G401 (cell line): Measurements from ENCODE around the gene APOA4. TPM values are rescaled to one million over a fixed set of nuclear protein-coding genes. Genes with fewer than 3 reads are reported as not detected.
A peak's percentile ranks its signal among the peaks of the same experiment; 100 is the strongest.

Experiments
- DNase-seq: peaks from one replicate; pipeline ENCODE4 v3.0.0-alpha.2; 2015; ENCODE audit warnings: low spot score
- in situ Hi-C: cut with HindIII; loops from 2 replicates; pipeline ENCODE4 v1.10.0; 2016; ENCODE audit warnings: low sequenced_read_pairs, mixed read lengths
- total RNA-seq: library from RNA; depleted of rRNA; stranded (reverse); fragments of >200 nt; shearing (Covaris generic); gene quantifications from 2 replicates; pipeline ENCODE4 v1.2.3, GENCODE V29; 2014; rRNA removed

Gene APOA4
- not detected in 2 replicates for total RNA-seq

DNA sequence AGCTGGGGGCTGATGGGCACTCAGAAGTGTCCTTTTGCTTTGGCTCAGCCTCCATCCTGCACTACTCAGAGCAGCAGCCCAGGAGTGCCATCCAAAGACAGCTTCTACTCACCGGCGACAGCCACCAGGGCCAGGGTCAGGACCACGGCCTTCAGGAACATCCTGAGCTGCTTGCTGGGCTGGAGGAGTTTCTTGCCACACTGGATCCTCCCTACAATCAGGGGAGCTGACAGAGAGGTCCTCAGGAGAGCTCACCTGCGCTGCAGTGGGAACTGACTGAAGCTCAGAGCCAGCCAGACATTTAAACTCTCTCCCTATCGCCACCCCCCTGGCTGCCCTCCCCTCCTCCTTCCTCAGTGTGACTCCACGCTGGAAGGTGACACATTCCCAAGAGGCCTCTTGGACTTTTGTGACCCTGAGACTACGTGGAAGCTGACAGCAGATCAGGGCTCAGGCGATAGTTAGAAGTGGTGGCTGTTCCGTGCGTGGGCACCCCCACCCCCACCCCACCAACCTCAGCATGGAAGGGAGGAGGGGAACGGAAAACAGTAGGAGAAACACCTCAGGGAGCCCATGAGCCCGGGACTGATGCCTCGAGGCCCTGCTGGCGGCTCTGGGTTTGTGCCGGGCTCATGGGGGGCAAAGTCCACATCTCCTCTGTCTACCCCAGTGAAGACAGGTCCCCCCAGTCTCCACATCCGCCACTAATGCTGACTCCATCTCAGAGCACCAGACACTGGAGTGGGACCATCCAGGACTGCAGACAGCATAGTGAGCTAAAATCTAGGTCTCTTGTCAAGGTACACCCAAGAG, at the start of gene APOA4:
Gene APOA4, minus strand, starts transcription at position 274 of the 813 bp plus-strand sequence. Its CDS starts 113 bp downstream, at position 161.
- in situ Hi-C loops = no loop called here
- DNase-seq = no peak

DNA sequence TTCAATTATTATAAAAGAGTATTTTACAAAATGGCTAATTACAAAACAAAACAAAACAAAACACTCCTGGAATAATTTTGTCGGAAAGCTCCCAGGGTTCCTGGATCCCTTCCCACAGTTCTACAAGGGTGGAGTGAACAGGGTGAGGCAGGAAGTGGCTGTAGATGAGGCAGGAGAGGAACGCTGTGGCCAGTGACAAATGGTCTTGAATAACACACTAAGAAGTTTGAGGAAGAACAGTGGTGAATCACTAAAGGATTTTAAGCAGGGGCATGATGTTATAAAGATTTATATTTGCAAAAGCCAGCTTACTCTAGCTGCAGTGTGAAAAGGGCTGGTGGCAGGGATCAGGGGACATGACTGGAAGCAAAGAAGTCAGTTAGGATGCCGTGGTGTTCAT, 48.1 kb upstream of the APOA4 start:
- in situ Hi-C loops = no loop called here

DNA sequence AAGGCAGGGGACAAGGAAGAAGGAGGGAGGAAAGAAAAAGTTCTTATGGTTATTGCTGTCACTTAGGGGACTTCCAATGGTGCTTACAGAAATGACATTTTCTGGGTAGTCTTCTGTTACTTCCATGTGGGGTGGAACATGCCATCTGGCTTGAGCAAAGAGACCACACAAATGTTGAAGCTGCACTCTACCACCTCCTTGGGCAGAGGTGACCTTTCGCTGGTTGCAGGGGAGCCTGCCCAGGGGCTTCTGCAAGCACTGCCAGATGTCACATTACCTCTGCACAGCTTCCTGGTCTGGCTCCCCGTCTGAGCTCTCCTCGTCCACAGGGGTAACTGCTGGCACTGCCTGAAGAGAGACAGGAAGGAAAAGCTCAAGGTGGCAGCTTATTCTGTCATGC, 47.0 kb upstream of the APOA4 start:
- in situ Hi-C loops = no loop called here

More for the DNA sequence above, 48.1 kb upstream of the APOA4 start:
- no peak for DNase-seq

DNA sequence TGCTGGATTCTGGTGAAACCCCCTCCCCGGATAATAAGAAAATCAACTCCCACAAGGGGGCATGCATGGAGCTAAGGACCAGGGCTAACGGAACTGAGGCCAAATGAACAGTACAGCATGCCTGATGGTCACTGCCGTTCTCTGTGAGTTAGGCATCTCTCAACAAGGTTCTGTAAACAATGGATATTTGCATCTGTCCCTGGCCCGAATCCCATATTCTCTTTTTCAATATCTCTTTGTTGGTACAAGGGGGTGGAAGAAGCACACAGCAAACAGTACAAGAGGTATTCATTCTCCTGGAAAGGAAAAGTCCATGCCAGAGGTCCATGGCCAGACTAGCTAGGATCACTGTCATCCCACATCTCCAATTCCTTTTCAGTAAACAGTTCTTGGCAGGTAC, 46.5 kb upstream of the APOA4 start:
- in situ Hi-C loops = no loop called here
- no peak for DNase-seq

More for the DNA sequence above, 47.0 kb upstream of the APOA4 start:
- DNase-seq = no peak

DNA sequence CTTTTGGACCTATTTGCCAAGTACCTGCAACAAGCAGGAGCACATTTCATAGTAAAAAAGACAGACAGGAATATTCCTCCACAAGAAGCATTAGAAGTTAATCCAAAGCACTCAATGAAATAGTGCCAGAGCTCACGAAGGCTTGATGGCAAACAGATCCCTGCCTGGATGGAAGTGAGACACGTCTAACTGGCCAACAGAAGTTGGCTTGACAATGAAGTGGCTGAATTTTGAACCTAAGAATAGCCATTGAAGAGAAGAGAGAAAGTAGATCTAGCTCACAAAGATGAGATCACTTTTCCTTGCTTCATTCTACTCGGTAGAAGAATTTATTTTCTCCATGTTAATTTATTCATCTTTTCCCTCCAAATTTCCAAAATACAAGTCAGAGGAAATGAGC, 45.0 kb upstream of the APOA4 start:
- in situ Hi-C loops = no loop called here
- no peak for DNase-seq

DNA sequence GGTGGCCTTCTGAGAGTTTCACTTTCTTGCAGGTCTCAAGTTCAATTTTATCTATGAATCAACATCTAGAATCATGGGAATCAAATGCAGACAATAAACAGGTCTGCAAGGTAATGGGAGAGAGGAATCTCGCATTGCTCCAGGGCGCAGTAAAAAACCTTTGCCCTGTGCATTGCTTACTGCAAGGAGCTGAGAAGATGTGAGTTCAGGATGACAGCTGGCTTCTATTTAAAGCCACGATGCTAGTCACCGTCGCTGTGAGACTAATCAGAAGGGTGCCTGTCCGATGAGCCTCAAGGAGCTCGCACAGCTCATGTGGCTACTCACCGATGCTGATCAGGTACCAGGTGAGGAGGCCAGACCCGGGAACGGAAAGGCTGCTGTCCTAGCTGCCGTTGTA, 44.5 kb upstream of the APOA4 start:
- in situ Hi-C loops = no loop called here
- no peak for DNase-seq

DNA sequence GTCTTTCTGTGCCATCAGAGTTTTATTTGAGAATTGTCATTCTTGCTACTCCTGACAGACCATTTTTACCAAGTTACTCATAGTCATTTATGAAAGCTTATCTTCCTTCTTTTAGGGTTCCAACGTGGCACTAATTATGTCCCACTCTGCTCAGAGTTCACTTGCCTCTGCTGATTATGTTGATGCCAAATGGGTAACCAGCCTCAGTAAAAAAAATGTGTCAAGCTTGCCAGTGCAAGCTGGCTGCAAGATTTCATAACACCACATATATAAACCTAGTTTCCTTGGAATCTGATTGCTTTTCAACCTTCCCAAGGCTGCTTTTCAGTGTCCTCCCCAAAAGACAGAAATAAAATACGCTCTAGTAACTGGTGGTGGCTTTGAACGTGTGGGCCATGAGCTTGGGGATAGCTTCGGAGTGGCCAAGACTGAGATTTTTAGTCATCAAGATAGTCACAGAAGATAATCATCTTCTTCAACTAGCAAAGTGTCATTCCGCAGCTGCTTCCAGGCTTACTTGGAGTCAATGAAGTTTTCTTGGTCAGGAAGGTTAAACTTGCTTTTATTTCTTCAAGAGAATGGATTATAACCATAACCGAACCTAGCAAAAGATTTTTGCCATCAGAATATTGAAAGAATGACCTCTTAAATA, 43.8 kb upstream of the APOA4 start:
- in situ Hi-C loops = no loop called here
- DNase-seq = no peak

DNA sequence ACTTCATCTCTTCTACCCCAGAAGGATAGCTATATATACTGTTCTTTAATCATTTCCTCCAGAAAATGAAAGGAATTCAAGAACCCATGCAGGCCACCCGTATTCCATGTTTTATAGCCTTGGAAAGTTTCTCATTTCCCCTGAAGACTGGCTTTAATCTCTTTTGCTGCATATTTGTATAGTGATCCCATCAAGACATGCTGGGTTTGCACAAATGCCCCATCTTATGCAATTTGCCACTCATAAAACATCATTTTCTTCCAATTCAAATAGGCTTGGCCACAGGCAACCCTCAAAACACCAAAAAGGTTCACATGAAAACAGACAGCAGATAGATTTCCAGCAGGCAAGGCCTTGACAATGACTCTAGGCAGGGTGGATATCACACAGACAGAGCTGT, 42.6 kb upstream of the APOA4 start:
- in situ Hi-C loops = no loop called here
- no peak for DNase-seq

DNA sequence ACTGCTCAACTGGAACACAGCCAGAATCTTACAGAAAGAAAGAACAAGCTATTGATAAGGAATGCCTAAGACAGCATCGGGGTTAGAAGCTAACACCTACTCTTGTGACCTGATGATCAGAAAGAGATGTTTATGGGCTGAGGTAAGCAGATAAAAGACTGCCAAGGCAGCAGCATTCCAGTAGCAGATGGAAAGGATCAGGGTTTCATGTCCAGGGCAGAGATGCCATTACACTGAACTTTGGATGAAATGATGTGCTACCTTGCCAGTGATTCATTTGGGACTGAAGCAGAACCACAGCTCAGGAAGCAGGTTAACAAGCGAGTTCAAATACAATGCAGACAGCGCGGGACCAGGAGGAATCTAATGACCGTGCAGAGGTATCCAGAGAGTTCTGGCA, 41.4 kb upstream of the APOA4 start:
- DNase-seq = no peak
- in situ Hi-C loops = no loop called here

DNA sequence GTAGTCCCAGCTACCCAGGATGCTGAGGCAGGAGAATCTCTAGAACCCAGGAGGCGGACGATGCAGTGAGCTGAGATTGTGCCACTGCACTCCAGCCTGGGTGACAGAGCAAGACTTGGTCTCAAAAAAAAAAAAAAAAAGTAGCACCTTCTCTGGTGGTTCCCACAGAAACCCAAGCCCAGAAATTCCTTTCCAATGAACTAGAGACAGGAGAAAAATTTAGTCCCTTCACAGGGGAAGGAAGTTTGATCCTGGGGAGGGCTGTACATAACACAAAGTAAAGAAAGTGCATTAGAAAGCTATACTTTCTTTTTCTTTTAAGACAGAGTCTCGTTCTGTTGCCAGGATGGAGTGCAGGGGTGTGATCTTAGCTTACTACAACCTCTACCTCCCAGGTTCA, 39.8 kb upstream of the APOA4 start:
- no peak for DNase-seq
- in situ Hi-C loops = no loop called here

DNA sequence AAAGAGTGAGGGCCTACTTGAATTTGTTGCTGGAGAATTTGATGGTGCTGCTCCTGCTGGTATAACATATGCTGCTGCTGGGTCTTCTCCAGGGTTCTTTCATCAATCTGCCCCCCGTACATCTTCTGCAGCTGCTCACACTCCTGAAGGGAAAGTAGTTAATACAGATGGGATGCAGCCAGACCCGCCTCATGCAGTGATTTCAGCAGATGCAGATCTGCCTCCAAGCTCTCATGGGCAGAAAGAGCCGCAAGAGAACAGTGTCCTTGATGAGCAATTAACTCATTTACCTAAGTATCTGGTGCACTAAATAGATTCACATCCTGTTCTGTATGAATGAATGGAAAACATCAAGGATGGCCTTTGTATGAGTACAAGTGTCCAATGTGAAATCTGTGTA, 39.1 kb upstream of the APOA4 start:
- in situ Hi-C loops = no loop called here
- DNase-seq = peak; percentile 54

DNA sequence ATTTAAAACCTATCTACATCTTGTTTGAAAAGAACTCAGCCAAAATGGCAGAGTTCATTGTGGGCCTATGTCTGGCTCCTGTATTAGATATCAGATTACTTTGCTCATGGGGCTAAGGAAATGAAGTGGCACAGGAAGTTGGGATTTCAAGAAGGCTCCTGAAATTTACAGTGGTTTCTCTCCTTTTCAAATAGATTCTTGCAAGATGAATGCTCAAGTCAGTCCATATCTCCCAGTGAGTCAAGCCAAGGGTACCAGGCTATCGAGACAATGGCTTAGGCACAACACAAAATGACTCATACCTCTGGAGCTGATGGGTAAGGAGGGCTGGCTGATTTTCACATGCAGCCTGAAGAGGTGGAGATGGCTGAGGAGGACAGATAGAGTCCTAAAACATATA, 38.4 kb upstream of the APOA4 start:
- no peak for DNase-seq
- in situ Hi-C loops = no loop called here

DNA sequence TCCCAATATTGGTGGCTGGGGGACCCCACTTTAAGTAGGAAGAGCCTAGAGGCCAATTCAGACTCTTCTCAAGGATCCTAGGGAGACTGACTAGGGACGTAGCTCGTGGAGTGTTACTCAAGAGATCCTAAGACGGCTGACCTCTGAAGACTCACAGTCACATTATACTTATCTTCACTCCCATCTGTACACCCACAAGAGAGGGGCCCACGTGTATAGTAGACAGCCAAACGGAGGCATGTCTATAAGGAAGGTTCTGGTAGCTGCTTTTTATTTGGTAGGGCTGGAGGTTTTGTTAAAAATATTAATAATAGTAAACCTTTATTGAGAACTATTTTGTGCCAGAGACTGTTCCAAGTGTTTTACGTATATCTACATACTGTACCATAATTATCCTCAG, 37.2 kb upstream of the APOA4 start:
- DNase-seq = no peak
- in situ Hi-C loops = no loop called here

DNA sequence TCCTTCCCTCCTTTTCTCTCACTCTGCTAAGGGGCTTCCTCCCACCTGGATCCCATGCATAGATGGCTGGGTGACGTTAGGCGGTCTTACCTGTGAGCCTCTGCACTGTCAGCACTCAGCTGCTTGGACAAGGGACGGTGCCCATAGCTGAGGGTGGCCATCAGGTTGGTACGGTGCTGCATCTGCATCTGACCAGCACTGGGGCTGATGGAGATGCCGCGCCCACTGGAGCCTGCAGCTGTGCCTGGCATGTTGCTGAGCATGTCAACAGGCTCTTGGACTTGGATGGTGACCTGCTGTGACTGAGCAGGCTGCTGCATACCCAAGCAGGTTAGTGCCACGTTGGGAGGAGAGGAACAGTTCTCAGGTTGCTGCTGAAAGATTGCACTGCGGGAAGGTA, 36.1 kb upstream of the APOA4 start:
- in situ Hi-C loops = no loop called here
- DNase-seq = no peak

DNA sequence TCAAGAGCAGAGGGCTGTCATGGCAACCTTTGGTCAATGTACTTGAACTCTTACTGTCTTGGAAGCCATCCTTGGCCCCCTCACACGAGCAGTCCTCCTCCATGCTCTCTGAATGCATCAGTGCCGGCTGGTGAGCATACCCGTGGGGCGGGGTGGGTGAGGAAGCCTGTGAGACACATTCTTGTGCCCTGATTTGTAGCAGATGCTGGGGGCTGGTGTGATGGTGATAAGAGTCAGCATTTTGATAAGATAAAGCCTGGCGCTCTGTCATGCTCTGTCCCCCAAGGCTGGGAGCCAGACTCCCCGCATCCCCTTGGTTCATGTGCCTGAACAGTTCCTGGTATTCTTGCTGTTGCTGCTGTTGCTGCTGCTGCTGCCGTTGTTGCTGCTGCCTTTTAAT, 34.8 kb upstream of the APOA4 start:
- no peak for DNase-seq
- in situ Hi-C loops = no loop called here

DNA sequence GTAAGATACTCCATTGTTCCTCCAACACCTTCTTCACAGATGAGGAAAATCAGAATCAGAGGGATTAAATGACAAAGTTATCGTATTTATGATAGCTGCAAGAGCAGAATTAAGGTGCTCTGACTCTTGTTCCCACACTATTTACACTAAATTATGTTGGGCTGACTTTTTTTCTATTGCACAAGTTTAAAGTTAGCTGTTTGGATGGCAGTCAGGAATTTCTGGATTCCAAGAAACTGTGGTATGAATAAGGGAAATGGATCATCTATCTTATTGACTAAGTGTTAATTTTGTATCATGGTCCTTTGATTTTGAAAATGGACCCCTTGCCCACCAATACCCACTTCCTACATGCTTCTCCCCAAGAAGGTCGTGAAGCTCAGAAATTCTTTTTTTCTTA, 34.2 kb upstream of the APOA4 start:
- DNase-seq = no peak
- in situ Hi-C loops = no loop called here

DNA sequence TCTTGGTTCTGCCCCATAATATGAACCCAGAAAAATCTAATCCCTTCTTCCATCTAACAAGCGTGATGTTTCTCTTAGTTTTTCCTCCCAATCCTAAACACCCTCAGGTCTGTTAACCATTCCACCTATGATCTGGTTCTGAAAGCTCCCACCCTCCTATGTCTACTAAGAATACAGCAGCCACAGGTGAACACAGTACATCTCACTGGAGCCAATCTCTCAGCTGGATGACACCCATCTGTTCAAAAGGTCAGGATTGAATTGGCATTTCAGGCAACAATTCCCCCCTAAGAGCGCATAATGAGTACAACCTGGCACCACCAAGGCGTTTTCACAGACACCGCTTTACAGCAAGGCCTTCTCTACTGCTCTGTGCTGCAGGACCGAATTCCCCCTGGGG, 33.3 kb upstream of the APOA4 start:
- in situ Hi-C loops = no loop called here
- no peak for DNase-seq

DNA sequence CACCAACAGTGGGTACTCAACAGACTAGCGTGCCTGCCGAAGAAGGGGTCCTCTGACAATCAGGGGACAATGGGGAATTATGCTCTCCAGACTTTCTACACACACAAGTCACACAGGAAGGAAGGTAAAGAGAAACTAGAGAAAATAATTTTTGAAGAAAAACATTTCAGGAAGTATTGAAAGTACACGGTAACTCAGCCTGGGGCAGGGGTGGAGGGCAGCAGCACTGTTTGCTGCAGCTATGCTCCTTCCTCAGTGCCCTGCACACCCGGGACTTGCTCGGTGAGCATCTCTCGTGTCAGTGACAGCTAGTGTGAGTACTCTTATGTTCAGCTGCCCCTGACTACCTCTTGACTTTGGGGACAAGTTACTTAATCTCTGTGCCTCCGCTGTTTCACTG, 32.3 kb upstream of the APOA4 start:
- in situ Hi-C loops = no loop called here

DNA sequence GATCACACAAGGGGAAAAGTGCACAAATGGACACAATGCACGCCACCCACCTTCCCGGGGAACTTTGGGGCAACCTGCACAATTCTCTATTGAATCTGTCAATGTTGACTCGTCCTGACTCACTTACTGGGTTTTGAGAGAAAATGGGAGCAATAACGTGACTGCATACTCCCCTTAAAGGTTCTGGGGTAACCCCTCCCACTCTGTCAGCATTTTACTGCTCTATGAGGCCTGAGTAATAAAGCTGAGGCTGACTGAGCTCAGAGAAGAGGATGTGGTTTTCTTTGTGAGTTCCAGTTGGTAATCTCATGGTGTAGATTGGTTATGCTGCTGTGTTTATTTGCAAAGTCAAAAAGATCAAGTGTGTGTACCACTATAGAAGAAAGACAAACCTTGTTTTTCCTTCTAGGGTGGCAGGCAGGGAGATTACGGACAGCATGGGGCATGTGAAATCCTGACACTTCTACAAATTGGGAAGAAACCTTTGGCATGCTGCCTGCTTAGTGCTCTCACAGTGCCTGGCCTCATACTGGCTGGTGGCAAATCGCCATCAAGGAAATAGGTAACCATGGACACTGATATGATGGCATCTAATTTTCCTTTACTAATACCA, 30.5 kb upstream of the APOA4 start:
- DNase-seq = peak; percentile 70
- in situ Hi-C loops = no loop called here

More for the DNA sequence above, 32.3 kb upstream of the APOA4 start:
- no peak for DNase-seq

DNA sequence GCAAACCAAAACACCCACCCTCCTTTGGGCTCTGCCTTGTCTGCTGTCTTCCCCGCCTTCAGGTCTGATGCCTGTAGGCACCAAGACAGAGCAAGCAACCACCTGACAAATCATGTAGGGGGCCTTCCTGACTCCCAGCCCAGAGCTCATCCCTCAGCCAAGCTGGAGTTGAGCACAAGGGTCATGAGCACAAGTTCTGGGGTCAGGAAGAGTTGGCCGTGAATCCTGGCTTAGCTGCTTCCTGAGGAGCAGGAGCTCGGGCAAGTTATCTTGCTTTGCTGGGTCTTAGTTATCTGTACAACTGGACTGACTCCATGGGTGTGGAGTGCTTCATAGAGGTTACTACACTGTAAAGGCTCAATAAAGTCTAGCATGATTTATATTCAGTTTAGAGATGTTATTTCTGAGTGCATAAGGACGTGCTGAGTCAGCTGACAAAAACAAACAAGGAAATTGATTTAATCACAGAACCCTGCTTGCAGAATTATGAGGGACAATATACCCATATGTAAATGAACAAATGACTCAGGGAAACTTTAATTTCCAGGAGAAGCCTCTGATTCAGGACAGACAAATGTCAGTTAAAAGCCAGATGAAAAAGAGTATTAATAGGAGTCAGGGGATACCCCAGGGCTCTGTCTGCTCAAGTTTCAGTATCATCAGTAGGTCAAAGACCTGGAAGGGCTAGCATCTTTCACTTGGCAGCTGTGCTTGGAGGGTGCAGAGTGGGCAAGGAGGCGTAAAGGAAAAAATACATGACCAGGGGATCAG, 29.3 kb upstream of the APOA4 start:
- DNase-seq = no peak
- in situ Hi-C loops = no loop called here
